RWPE2 (cell line): ENCODE results near the gene PEX10.

Source experiments
- ATAC-seq: fragments of 200-7000 bp; cut with Tn5 transposase; 3 replicates; pipeline ENCODE4 v1.9.1; 2021; ENCODE audit warnings: low read depth
- DNase-seq: peaks from one replicate; pipeline ENCODE4 v3.0.0-alpha.2; 2020; ENCODE audit warnings: low spot score
- H3K27ac ChIP-seq: fragments of 450-650 bp; 2 replicates; pipeline ENCODE4 v1.5.1; 2017; ENCODE audit warnings: mild to moderate bottlenecking; ENCODE audit not compliant: poor library complexity, severe bottlenecking
- H3K27me3 ChIP-seq: fragments of 250-450 bp; sonication (Bioruptor Pico); 2 replicates; pipeline ENCODE4 v1.5.1; 2021; ENCODE audit warnings: mild to moderate bottlenecking, moderate library complexity; ENCODE audit not compliant: insufficient read depth, poor library complexity, severe bottlenecking
- H3K36me3 ChIP-seq: fragments of 250-450 bp; sonication (Bioruptor Pico); 2 replicates; pipeline ENCODE4 v1.5.1; 2020; ENCODE audit warnings: low read depth, mild to moderate bottlenecking, moderate library complexity
- H3K4me1 ChIP-seq: fragments of 250-450 bp; sonication (Bioruptor Pico); 2 replicates; pipeline ENCODE4 v1.5.1; 2021; ENCODE audit warnings: mild to moderate bottlenecking, moderate library complexity; ENCODE audit not compliant: insufficient read depth, poor library complexity, severe bottlenecking
- H3K4me3 ChIP-seq: fragments of 250-450 bp; sonication (Bioruptor Pico); 2 replicates; pipeline ENCODE4 v1.5.1; 2021; ENCODE audit warnings: mild to moderate bottlenecking, moderate library complexity; ENCODE audit not compliant: severe bottlenecking
- H3K9me3 ChIP-seq: fragments of 250-450 bp; sonication (Bioruptor Pico); 2 replicates; pipeline ENCODE4 v1.5.1; 2021; ENCODE audit warnings: mild to moderate bottlenecking, moderate library complexity; ENCODE audit not compliant: severe bottlenecking
- CTCF ChIP-seq: fragments of 450-650 bp; IDR thresholded peaks from one replicate; pipeline ENCODE4 v1.5.1; 2017; ENCODE audit warnings: mild to moderate bottlenecking, moderate library complexity; ENCODE audit not compliant: poor library complexity, severe bottlenecking

Gene PEX10

GRCh38 chr1:2391041-2391930, 21.1 kb downstream of the PEX10 start, which contains the start of the genes MORN1 and RER1:
Gene MORN1, minus strand, starts transcription at chr1:2391554. Its CDS starts 21 bp downstream, at chr1:2391533.
Gene RER1, plus strand, starts transcription at chr1:2391841. Its CDS starts 3,950 bp downstream, at chr1:2395791.
- no peaks in the 10 kb centered on the region for H3K4me1 ChIP-seq
- no peaks in the 10 kb centered on the region for H3K27me3 ChIP-seq
- H3K9me3 ChIP-seq, result no peaks in the 10 kb centered on the region
- no peak for TF ChIP-seq CTCF
- DNase-seq (peak; percentile 99), ATAC-seq (peak; percentile 94)
- H3K4me3 ChIP-seq, result peak within 1 kb of the TSS; percentile 68
- peaks cover 29% of the 10 kb centered on the region for H3K36me3 ChIP-seq
- peak within 1 kb of the TSS; percentile 47 for H3K27ac ChIP-seq

- Histone ChIP-seq H3K4me1 (no peaks in the 10 kb centered on the region), H3K36me3 (peaks cover 16% of the 10 kb centered on the region), H3K4me3 (no peak overlapping the region), H3K9me3 (no peaks in the 10 kb centered on the region), H3K27me3 (no peaks in the 10 kb centered on the region), H3K27ac (no peak overlapping the region)
- ATAC-seq, result no peak
- no peak for TF ChIP-seq CTCF
- DNase-seq, result no peak
These were observed 22.7 kb downstream of the PEX10 start for GRCh38 chr1:2389644-2390043.

GRCh38 chr1:2388004-2388913, 24.1 kb downstream of the PEX10 start:
- Histone ChIP-seq H3K27me3 (no peaks in the 10 kb centered on the region), H3K4me3 (no peak overlapping the region), H3K36me3 (peaks cover 4% of the 10 kb centered on the region), H3K9me3 (no peaks in the 10 kb centered on the region), H3K4me1 (no peaks in the 10 kb centered on the region), H3K27ac (no peak overlapping the region)
- ATAC-seq (no peak), DNase-seq (peak; percentile 49)
- no peak for TF ChIP-seq CTCF

GRCh38 chr1:2386636-2387611, 25.4 kb downstream of the PEX10 start:
- no peak for TF ChIP-seq CTCF
- Histone ChIP-seq H3K4me3 (no peak overlapping the region), H3K27me3 (no peaks in the 10 kb centered on the region), H3K27ac (no peak overlapping the region), H3K36me3 (no peaks in the 10 kb centered on the region), H3K9me3 (no peaks in the 10 kb centered on the region), H3K4me1 (no peaks in the 10 kb centered on the region)
- no peak for ATAC-seq
- DNase-seq, result peak; percentile 41
